T-helper 9 cell (primary cell): Measurements from ENCODE around the gene KIAA0232.
A peak's percentile ranks its signal among the peaks of the same experiment; 100 is the strongest.

Experiments used
- DNase-seq: peaks from one replicate; pipeline ENCODE4 v3.0.0-alpha.2; 2020

KIAA0232 gene

GRCh38 chr4:6920171-6920570 lies 137.6 kb downstream of the KIAA0232 start:
- DNase-seq = no peak

GRCh38 chr4:6923507-6923906 lies 141.0 kb downstream of the KIAA0232 start:
- DNase-seq = no peak

GRCh38 chr4:6924361-6924779 lies 141.8 kb downstream of the KIAA0232 start:
- DNase-seq = no peak

GRCh38 chr4:6925357-6925836 lies 142.9 kb downstream of the KIAA0232 start:
- DNase-seq = no peak

- no peak for DNase-seq
These were observed 143.6 kb downstream of the KIAA0232 start for GRCh38 chr4:6926081-6926480.

- DNase-seq = peak; percentile 66
These were observed 144.4 kb downstream of the KIAA0232 start for GRCh38 chr4:6926681-6927478.

- no peak for DNase-seq
These were observed 145.6 kb downstream of the KIAA0232 start for GRCh38 chr4:6928081-6928480.

- no peak for DNase-seq
These were observed 146.8 kb downstream of the KIAA0232 start for GRCh38 chr4:6929339-6929811.

- no peak for DNase-seq
These were observed 147.4 kb downstream of the KIAA0232 start for GRCh38 chr4:6929812-6930464.

GRCh38 chr4:6932475-6932874 lies 149.9 kb downstream of the KIAA0232 start:
- DNase-seq = no peak

GRCh38 chr4:6932918-6933317 lies 150.4 kb downstream of the KIAA0232 start:
- DNase-seq = no peak
